B cell (primary cell): ENCODE measurements around the gene CCM2. TPM values are rescaled to one million over a fixed set of nuclear protein-coding genes. Genes with fewer than 3 reads are reported as not detected.

Source experiments
- ATAC-seq: fragments of 200-7000 bp; cut with Tn5 transposase; one replicate; pipeline ENCODE4 v1.10.0; 2021; ENCODE audit warnings: low read depth, mild to moderate bottlenecking, moderate number of reproducible peaks, moderate library complexity
- CTCF ChIA-PET: fragments of 350-600 bp; sonication (Branson Sonifier 250); formaldehyde crosslinking; loops from one replicate; lab custom pipeline; 2021; ENCODE audit warnings: antibody characterized with exemption, inconsistent platforms; lab: Charles Lee
- POLR2A ChIA-PET: fragments of 350-600 bp; sonication (Branson Sonifier 250); formaldehyde crosslinking; loops from one replicate; lab custom pipeline; 2021; ENCODE audit warnings: antibody characterized with exemption; lab: Charles Lee
- DNase-seq: peaks from one replicate; pipeline ENCODE4 v3.0.0; 2013
- H2AFZ ChIP-seq: 2 replicates; pipeline ENCODE4 v1.6.1; 2012; ENCODE audit warnings: mild to moderate bottlenecking, low read depth, low read length; ENCODE audit not compliant: insufficient read depth, poor library complexity, severe bottlenecking
- H3K27ac ChIP-seq, 2 donors: 1 replicate in 1 of 2; 2 replicates in 1 of 2; pipeline ENCODE4 v1.5.1; 2012 to 2013; ENCODE audit warnings: low read length in 2 of 2, mild to moderate bottlenecking in 2 of 2, moderate library complexity in 1 of 2
- H3K27me3 ChIP-seq, 4 experiments: fragments of 200-600 bp in 1 of 4; sonication (generic) in 1 of 4; replicated peaks in 1 of 4; 1 replicate in 2 of 4; 2 replicates in 2 of 4; pipeline versions ENCODE4 v1.6.1 to v1.7.0; 2013 to 2016; ENCODE audit warnings: low read length in 3 of 4, mild to moderate bottlenecking in 2 of 4, mixed read lengths in 1 of 4, moderate library complexity in 1 of 4; ENCODE audit not compliant: insufficient read depth in 4 of 4, control insufficient read depth in 3 of 4; ENCODE audit errors: control extremely low read depth in 1 of 4
- H3K36me3 ChIP-seq, 2 experiments: replicated peaks in 1 of 2; 1 replicate in 1 of 2; 2 replicates in 1 of 2; pipeline versions ENCODE4 v1.6.1 to v1.7.1; 2013; ENCODE audit warnings: low read length in 1 of 2; ENCODE audit not compliant: insufficient read depth in 2 of 2, control insufficient read depth in 1 of 2; ENCODE audit errors: control extremely low read depth in 1 of 2, extremely low read depth in 1 of 2
- H3K4me1 ChIP-seq, 2 donors: fragments of 200-600 bp in 1 of 2; sonication (generic) in 1 of 2; 1 replicate in 1 of 2; 2 replicates in 1 of 2; pipeline versions ENCODE4 v1.5.1 to v1.6.1; 2013 to 2017; ENCODE audit warnings: low read length in 2 of 2; ENCODE audit not compliant: control insufficient read depth in 2 of 2, insufficient read depth in 2 of 2
- H3K4me2 ChIP-seq: replicated peaks from 2 replicates; pipeline ENCODE3; 2012; ENCODE audit warnings: mild to moderate bottlenecking, low read depth, low read length; ENCODE audit not compliant: poor library complexity, severe bottlenecking
- H3K4me3 ChIP-seq, 5 experiments: fragments of 200-600 bp in 1 of 5; sonication (generic) in 1 of 5; 1 replicate in 3 of 5; 2 replicates in 2 of 5; pipeline versions ENCODE4 v1.5.1 to v1.7.0; 2011 to 2016; ENCODE audit warnings: low read length in 4 of 5, mild to moderate bottlenecking in 4 of 5, low read depth in 2 of 5, control low read depth in 1 of 5, moderate library complexity in 1 of 5; ENCODE audit not compliant: insufficient read depth in 1 of 5; ENCODE audit errors: control extremely low read depth in 1 of 5, extremely low read depth in 1 of 5
- H3K79me2 ChIP-seq: fragments of 200-600 bp; sonication (generic); one replicate; pipeline ENCODE4 v1.6.0; 2016; ENCODE audit warnings: low read length; ENCODE audit not compliant: control insufficient read depth, insufficient read depth
- H3K9ac ChIP-seq: fragments of 200-600 bp; sonication (generic); 2 replicates; pipeline ENCODE4 v1.6.1; 2017; ENCODE audit warnings: mild to moderate bottlenecking, low read length, moderate library complexity
- H3K9me3 ChIP-seq, 3 donors: one replicate each; pipeline versions ENCODE4 v1.6.1 to v1.7.1; 2013; ENCODE audit warnings: low read length in 2 of 3; ENCODE audit not compliant: control insufficient read depth in 2 of 3, insufficient read depth in 1 of 3; ENCODE audit errors: control extremely low read depth in 1 of 3
- H4K20me1 ChIP-seq: 2 replicates; pipeline ENCODE4 v1.6.0; 2012; ENCODE audit warnings: mild to moderate bottlenecking, low read length; ENCODE audit not compliant: insufficient read depth, control insufficient read depth, poor library complexity, severe bottlenecking
- H3K27ac Mint-ChIP-seq: one replicate; pipeline ENCODE4 v1.8.0; 2021; ENCODE audit warnings: mixed read lengths
- H3K27me3 Mint-ChIP-seq: one replicate; pipeline ENCODE4 v1.8.0; 2021; ENCODE audit warnings: mixed read lengths
- H3K4me1 Mint-ChIP-seq: one replicate; pipeline ENCODE4 v1.8.0; 2021; ENCODE audit warnings: mixed read lengths
- H3K4me3 Mint-ChIP-seq: one replicate; pipeline ENCODE4 v1.8.0; 2021; ENCODE audit warnings: mixed read lengths
- H3K9me3 Mint-ChIP-seq: one replicate; pipeline ENCODE4 v1.8.0; 2022; ENCODE audit warnings: mixed read lengths; ENCODE audit not compliant: insufficient read depth
- CTCF ChIP-seq: fragments of 200-600 bp; IDR thresholded peaks from one replicate; pipeline ENCODE4 v1.8.0; 2022; ENCODE audit warnings: antibody characterized with exemption, mild to moderate bottlenecking
- EZH2 ChIP-seq: IDR thresholded peaks from 2 replicates; pipeline ENCODE4 v1.6.1; 2012; ENCODE audit warnings: borderline replicate concordance, low read depth, mild to moderate bottlenecking, moderate library complexity, low read length; ENCODE audit not compliant: insufficient read depth, poor library complexity, severe bottlenecking
- WGBS: methylation state at CpG from one replicate; pipeline ENCODE4 v1.1.5; 2013; ENCODE audit warnings: missing lambda C conversion rate; ENCODE audit not compliant: insufficient coverage; 5-methylcytosine and 5-hydroxymethylcytosine counted together
- intact Hi-C: fragments of 100-400 bp; cut with micrococcal nuclease; formaldehyde crosslinking; loops from one replicate; pipeline ENCODE4 v1.10.0; 2022
- polyA plus RNA-seq: library from polyadenylated mRNA; depleted of rRNA; stranded (reverse); fragments of >200 nt; gene quantifications from 2 replicates; pipeline ENCODE4 v1.2.3, GENCODE V29; 2012
- total RNA-seq, 2 donors: library from RNA; stranded (reverse); fragments of 120-200 nt in 1 of 2; gene quantifications; 1 replicate in 1 of 2; 2 replicates in 1 of 2; pipeline versions ENCODE4 v1.2.3 to v1.2.4, GENCODE V29; 2013 to 2022

The CCM2 gene
- total and polyA plus RNA-seq, 2 donors (not counting 1 experiment from before 2014, with no cell fraction given) = 150 to 201 TPM

GRCh38 chr7:44978511-44979366, 21.3 kb upstream of the CCM2 start, which contains the start of gene MYO1G:
TSS of gene MYO1G (minus strand) at chr7:44979015. CDS start at chr7:44978961, 54 bp downstream.
- Histone ChIP-seq H3K27ac (peak within 1 kb of the TSS; percentile 90 to 93), H3K27me3 (no peaks in the 10 kb centered on the region), H3K9ac (peak within 1 kb of the TSS; percentile 91), H3K36me3 (peaks cover 0 to 57% of the 10 kb centered on the region in 2 experiments), H3K4me3 (peak within 1 kb of the TSS; percentile 80 to 91 (median 89)), H2AFZ (peak within 1 kb of the TSS; percentile 53), H3K9me3 (no peaks in the 10 kb centered on the region), H3K4me2 (peak within 1 kb of the TSS; percentile 93), H3K79me2 (peaks cover 51% of the 10 kb centered on the region), H4K20me1 (peaks cover 32% of the 10 kb centered on the region), H3K4me1 (peaks cover 39 to 70% of the 10 kb centered on the region in 2 donors)
- DNase-seq (peak; percentile 87), ATAC-seq (peak; percentile 79)
- Mint-ChIP-seq H3K27me3 (no peaks in the 10 kb centered on the region), H3K4me3 (peak within 1 kb of the TSS; percentile 97), H3K4me1 (peaks cover 75% of the 10 kb centered on the region), H3K27ac (peak within 1 kb of the TSS; percentile 98), H3K9me3 (no peaks in the 10 kb centered on the region)
- 1% methylated on average over 14 of the region's 24 CpGs for WGBS
- ChIA-PET CTCF (interaction anchor here (0.7 to 3.1 kb wide), 6 partner anchors 22 to 157 kb away, joined by 3 to 10 read pairs (median 5); no protein-coding TSS in a partner anchor), POLR2A (interaction anchor here (0.6 to 3.1 kb wide), 7 partner anchors 9 to 110 kb away, joined by 3 to 22 read pairs (median 6); partner anchors contain the start of genes CCM2, NACAD and PURB)
- intact Hi-C loops = loop anchor here (1.0 to 2.0 kb wide), 5 partner anchors 8 to 182 kb away; partner anchors contain the start of genes PPIA, PURB and TBRG4
- no peak for TF ChIP-seq EZH2
- no peak for TF ChIP-seq CTCF
